Suppressor macrophage treated with lipopolysaccharide for 4 hours (primary cell): ENCODE results near the gene BMAL1.

Experiments
- DNase-seq: peaks from one replicate; pipeline ENCODE4 v3.0.0-alpha.2; 2020

The BMAL1 gene

GRCh38 chr11:13292970-13293369 is 15.4 kb downstream of the BMAL1 start:
- DNase-seq = no peak

- no peak for DNase-seq
These were observed 16.6 kb downstream of the BMAL1 start for GRCh38 chr11:13294178-13294577.

- no peak for DNase-seq
These were observed 17.4 kb downstream of the BMAL1 start for GRCh38 chr11:13294771-13295579.

GRCh38 chr11:13297308-13297916 is 19.8 kb downstream of the BMAL1 start:
- DNase-seq = no peak

- peak; percentile 66 for DNase-seq
These were observed 20.3 kb downstream of the BMAL1 start for GRCh38 chr11:13297917-13298356.

- DNase-seq = no peak
These were observed 21.2 kb downstream of the BMAL1 start for GRCh38 chr11:13298765-13299164.

GRCh38 chr11:13301522-13301921 is 23.9 kb downstream of the BMAL1 start:
- no peak for DNase-seq

- DNase-seq = no peak
These were observed 24.9 kb downstream of the BMAL1 start for GRCh38 chr11:13302420-13302958.

- peak; percentile 68 for DNase-seq
These were observed 26.4 kb downstream of the BMAL1 start for GRCh38 chr11:13303668-13304649.

GRCh38 chr11:13304655-13305335 is 27.2 kb downstream of the BMAL1 start:
- peak; percentile 14 for DNase-seq

GRCh38 chr11:13308704-13309103 is 31.1 kb downstream of the BMAL1 start:
- DNase-seq = no peak

GRCh38 chr11:13309156-13309555 is 31.6 kb downstream of the BMAL1 start:
- DNase-seq = no peak

GRCh38 chr11:13310443-13310842 is 32.9 kb downstream of the BMAL1 start:
- no peak for DNase-seq

GRCh38 chr11:13311570-13311969 is 34.0 kb downstream of the BMAL1 start:
- DNase-seq = no peak

- DNase-seq = no peak
These were observed 35.6 kb downstream of the BMAL1 start for GRCh38 chr11:13313005-13313819.

GRCh38 chr11:13314676-13315394 is 37.2 kb downstream of the BMAL1 start:
- DNase-seq = no peak

GRCh38 chr11:13315517-13316432 is 38.2 kb downstream of the BMAL1 start:
- DNase-seq = no peak

GRCh38 chr11:13316528-13316961 is 39.0 kb downstream of the BMAL1 start:
- no peak for DNase-seq

GRCh38 chr11:13317293-13318080 is 39.9 kb downstream of the BMAL1 start:
- no peak for DNase-seq
